Stomach (tissue), 4 donors: ENCODE data around the gene KANSL3.

Source experiments
- CTCF ChIP-seq, 7 experiments: fragments of 450-650 bp in 4 of 7; fragments of 200-600 bp in 3 of 7; sonication (generic) in 3 of 7; IDR thresholded peaks; one replicate each; pipeline ENCODE4 v1.5.1; 2016 to 2019; ENCODE audit warnings: antibody characterized with exemption in 7 of 7, control low read depth in 2 of 7, mild to moderate bottlenecking in 1 of 7
- EP300 ChIP-seq: sonication (generic); formaldehyde crosslinking; IDR thresholded peaks from one replicate; pipeline ENCODE4 v1.6.1; 2017; ENCODE audit warnings: antibody characterized with exemption
- POLR2A ChIP-seq, 4 donors: fragments of 450-650 bp; IDR thresholded peaks; one replicate each; pipeline ENCODE4 v1.6.1; 2016; ENCODE audit warnings: antibody characterized with exemption in 4 of 4, control low read depth in 2 of 4, mild to moderate bottlenecking in 1 of 4, moderate library complexity in 1 of 4
- POLR2AphosphoS5 ChIP-seq, 3 donors: sonication (generic); formaldehyde crosslinking; IDR thresholded peaks; one replicate each; pipeline ENCODE4 v1.6.1; 2016; ENCODE audit warnings: antibody characterized with exemption in 3 of 3

GRCh38 chr2:96681540-96681939 is 43.4 kb upstream of the KANSL3 start:
- TF ChIP-seq CTCF (IDR thresholded peaks at IDR 0.05) (no peak), POLR2A (IDR thresholded peaks at IDR 0.05) (no peak), POLR2AphosphoS5 (IDR thresholded peaks at IDR 0.05) (no peak), EP300 (no peak)
